GM19035 (cell line): ENCODE results near the gene SOX1.

Experiments
- ATAC-seq: cut with Tn5 transposase; IDR thresholded peaks from one replicate; pipeline ENCODE4 v1.9.1; 2021; ENCODE audit not compliant: unreplicated experiment

SOX1 gene

GRCh38 chr13:112067116-112067741 lies at the start of gene SOX1:
Gene SOX1 (plus strand): TSS chr13:112067149. CDS start chr13:112067659, 510 bp downstream.
- no peak for ATAC-seq

GRCh38 chr13:112024577-112024976 lies 42.4 kb upstream of the SOX1 start:
- ATAC-seq = no peak

- no peak for ATAC-seq
These were observed 39.7 kb upstream of the SOX1 start for GRCh38 chr13:112027250-112027649.

- no peak for ATAC-seq
These were observed 38.5 kb upstream of the SOX1 start for GRCh38 chr13:112028481-112028880.

GRCh38 chr13:112029143-112029542 lies 37.8 kb upstream of the SOX1 start:
- no peak for ATAC-seq

- ATAC-seq = no peak
These were observed 34.6 kb upstream of the SOX1 start for GRCh38 chr13:112032186-112032993.

- ATAC-seq = no peak
These were observed 32.7 kb upstream of the SOX1 start for GRCh38 chr13:112034231-112034630.

GRCh38 chr13:112034846-112035245 lies 32.1 kb upstream of the SOX1 start:
- no peak for ATAC-seq

- ATAC-seq = no peak
These were observed 24.5 kb upstream of the SOX1 start for GRCh38 chr13:112042496-112042895.

GRCh38 chr13:112052213-112052612 lies 14.7 kb upstream of the SOX1 start:
- ATAC-seq = no peak

GRCh38 chr13:112053167-112053743 lies 13.7 kb upstream of the SOX1 start:
- ATAC-seq = no peak

GRCh38 chr13:112053744-112054615 lies 13.0 kb upstream of the SOX1 start:
- ATAC-seq = no peak

- no peak for ATAC-seq
These were observed 12.3 kb upstream of the SOX1 start for GRCh38 chr13:112054616-112055015.

- no peak for ATAC-seq
These were observed 11.7 kb upstream of the SOX1 start for GRCh38 chr13:112055036-112055914.

- no peak for ATAC-seq
These were observed 11.1 kb upstream of the SOX1 start for GRCh38 chr13:112055915-112056269.

- ATAC-seq = no peak
These were observed 10.6 kb upstream of the SOX1 start for GRCh38 chr13:112056284-112056727.

- no peak for ATAC-seq
These were observed 10.1 kb upstream of the SOX1 start for GRCh38 chr13:112056739-112057438.

GRCh38 chr13:112057439-112057735 lies 9.6 kb upstream of the SOX1 start:
- no peak for ATAC-seq

- ATAC-seq = no peak
These were observed 9.0 kb upstream of the SOX1 start for GRCh38 chr13:112057736-112058518.
